ENCODE results near the gene KLC1. TPM values are rescaled to one million over a fixed set of nuclear protein-coding genes. Genes with fewer than 3 reads are reported as not detected.
"Not testable (repeated sequence)": the region's sequence is repeated elsewhere in the genome, so short reads cannot be mapped to it uniquely, and the experiment has no call there.

Gene KLC1
- total RNA-seq, 1 experiment from 2014 or later, result 306 TPM

DNA sequence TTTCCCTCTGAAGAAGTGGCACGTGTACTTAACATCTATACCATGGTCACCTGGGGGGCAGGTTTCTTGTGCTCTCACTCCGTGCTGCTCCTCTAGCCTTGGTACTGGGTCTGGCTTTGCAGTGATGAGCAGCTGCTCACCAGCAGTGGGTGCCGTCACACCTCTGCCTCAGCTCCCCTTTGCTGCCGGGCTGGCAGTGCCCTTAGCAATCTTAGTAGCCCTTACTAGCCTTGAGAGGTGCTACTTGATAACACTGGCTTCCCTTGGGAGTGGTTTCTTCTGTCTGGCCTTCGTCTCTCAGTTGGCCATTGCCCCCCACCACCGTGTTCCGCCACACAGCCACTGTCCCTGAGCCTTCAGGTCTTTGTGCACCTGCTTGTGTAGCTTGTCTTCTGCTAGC lies 22.6 kb downstream of the KLC1 start:
- POLR2A ChIA-PET (ENCODE audit: unreplicated experiment), result interaction anchor here (0.6 kb wide), 1 partner anchor 64 kb away, joined by 3 read pairs; the partner anchor contains the start of gene XRCC3
- Histone ChIP-seq H3K9ac (ENCODE audit: low read length) (no peak overlapping the region), H3K27me3 (ENCODE audit: low read length) (no peaks in the 10 kb centered on the region), H3K4me2 (ENCODE audit: low read length) (no peak overlapping the region), H3K4me3 (ENCODE audit: low read length) (no peak overlapping the region), H2AFZ (ENCODE audit: low read length) (no peak overlapping the region), H3K9me3 (ENCODE audit: low read length) (no peaks in the 10 kb centered on the region), H3K36me3 (ENCODE audit: low read depth, low read length) (peaks cover 35% of the 10 kb centered on the region), H4K20me1 (ENCODE audit: low read length) (peaks cover 55% of the 10 kb centered on the region), H3K9me2 (replicated peaks; ENCODE audit: low read length) (no peaks in the 10 kb centered on the region), H3F3A (ENCODE audit: low read length, unreplicated experiment) (no peaks in the 10 kb centered on the region), H3K27ac (ENCODE audit: low read length) (no peak overlapping the region), H3K4me1 (ENCODE audit: insufficient read depth, low read length) (no peaks in the 10 kb centered on the region), H3K79me2 (ENCODE audit: low read length) (peaks cover 93% of the 10 kb centered on the region)
- BruUV-seq (replicated peaks), result no TSS peak
- TF ChIP-seq, protein P1, sequence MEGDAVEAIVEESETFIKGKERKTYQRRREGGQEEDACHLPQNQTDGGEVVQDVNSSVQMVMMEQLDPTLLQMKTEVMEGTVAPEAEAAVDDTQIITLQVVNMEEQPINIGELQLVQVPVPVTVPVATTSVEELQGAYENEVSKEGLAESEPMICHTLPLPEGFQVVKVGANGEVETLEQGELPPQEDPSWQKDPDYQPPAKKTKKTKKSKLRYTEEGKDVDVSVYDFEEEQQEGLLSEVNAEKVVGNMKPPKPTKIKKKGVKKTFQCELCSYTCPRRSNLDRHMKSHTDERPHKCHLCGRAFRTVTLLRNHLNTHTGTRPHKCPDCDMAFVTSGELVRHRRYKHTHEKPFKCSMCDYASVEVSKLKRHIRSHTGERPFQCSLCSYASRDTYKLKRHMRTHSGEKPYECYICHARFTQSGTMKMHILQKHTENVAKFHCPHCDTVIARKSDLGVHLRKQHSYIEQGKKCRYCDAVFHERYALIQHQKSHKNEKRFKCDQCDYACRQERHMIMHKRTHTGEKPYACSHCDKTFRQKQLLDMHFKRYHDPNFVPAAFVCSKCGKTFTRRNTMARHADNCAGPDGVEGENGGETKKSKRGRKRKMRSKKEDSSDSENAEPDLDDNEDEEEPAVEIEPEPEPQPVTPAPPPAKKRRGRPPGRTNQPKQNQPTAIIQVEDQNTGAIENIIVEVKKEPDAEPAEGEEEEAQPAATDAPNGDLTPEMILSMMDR (conservative IDR thresholded peaks at IDR 0.05; ENCODE audit: low read depth, low read length), result no peak
- no peak for TF ChIP-seq EZH2 (IDR thresholded peaks at IDR 0.05; ENCODE audit: low read length, unreplicated experiment)
- TF ChIP-seq EZH2phosphoT487 (IDR thresholded peaks at IDR 0.05; ENCODE audit: borderline replicate concordance, low read length), result no peak
- CTCF ChIA-PET, result no interaction called here
- intact Hi-C loops (cut with micrococcal nuclease), result no loop called here
- no peak for ATAC-seq
- DNase-seq, result no peak

DNA sequence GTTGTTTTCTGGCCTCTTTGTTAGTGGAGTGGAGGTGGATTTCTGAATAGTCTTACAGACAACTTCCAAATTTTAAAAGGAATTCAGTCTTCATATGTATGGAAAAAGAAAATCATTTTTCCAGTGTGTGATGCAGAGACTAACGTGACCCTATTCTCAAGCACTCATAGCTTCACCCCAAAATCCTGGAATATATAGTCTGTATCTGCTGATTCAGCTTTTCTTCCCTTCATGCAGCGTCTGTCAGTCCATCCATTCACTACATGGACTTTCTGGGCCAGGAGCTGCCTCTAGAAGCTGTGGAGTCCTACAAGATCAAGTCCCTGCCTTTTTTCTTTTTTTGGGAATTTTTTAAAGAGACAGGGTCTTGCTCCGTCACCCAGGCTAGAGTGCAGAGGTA lies 23.8 kb downstream of the KLC1 start:
- TF ChIP-seq, protein P1 (conservative IDR thresholded peaks at IDR 0.05; ENCODE audit: low read depth, low read length), result no peak
- TF ChIP-seq EZH2phosphoT487 (IDR thresholded peaks at IDR 0.05; ENCODE audit: borderline replicate concordance, low read length) (no peak), EZH2 (IDR thresholded peaks at IDR 0.05; ENCODE audit: low read length, unreplicated experiment) (no peak)
- DNase-seq (no peak), ATAC-seq (no peak)
- Histone ChIP-seq H3K36me3 (ENCODE audit: low read depth, low read length) (peaks cover 48% of the 10 kb centered on the region), H4K20me1 (ENCODE audit: low read length) (peaks cover 51% of the 10 kb centered on the region), H2AFZ (ENCODE audit: low read length) (no peak overlapping the region), H3K9me3 (ENCODE audit: low read length) (no peaks in the 10 kb centered on the region), H3K4me2 (ENCODE audit: low read length) (no peak overlapping the region), H3K9me2 (replicated peaks; ENCODE audit: low read length) (no peaks in the 10 kb centered on the region), H3K9ac (ENCODE audit: low read length) (no peak overlapping the region), H3K79me2 (ENCODE audit: low read length) (peaks cover 84% of the 10 kb centered on the region), H3K27me3 (ENCODE audit: low read length) (no peaks in the 10 kb centered on the region), H3K4me3 (ENCODE audit: low read length) (no peak overlapping the region), H3K4me1 (ENCODE audit: insufficient read depth, low read length) (no peaks in the 10 kb centered on the region), H3F3A (ENCODE audit: low read length, unreplicated experiment) (no peaks in the 10 kb centered on the region), H3K27ac (ENCODE audit: low read length) (no peak overlapping the region)
- CTCF ChIA-PET, result no interaction called here
- POLR2A ChIA-PET (ENCODE audit: unreplicated experiment), result no interaction called here
- intact Hi-C loops (cut with micrococcal nuclease), result no loop called here
- BruUV-seq (replicated peaks), result no TSS peak

DNA sequence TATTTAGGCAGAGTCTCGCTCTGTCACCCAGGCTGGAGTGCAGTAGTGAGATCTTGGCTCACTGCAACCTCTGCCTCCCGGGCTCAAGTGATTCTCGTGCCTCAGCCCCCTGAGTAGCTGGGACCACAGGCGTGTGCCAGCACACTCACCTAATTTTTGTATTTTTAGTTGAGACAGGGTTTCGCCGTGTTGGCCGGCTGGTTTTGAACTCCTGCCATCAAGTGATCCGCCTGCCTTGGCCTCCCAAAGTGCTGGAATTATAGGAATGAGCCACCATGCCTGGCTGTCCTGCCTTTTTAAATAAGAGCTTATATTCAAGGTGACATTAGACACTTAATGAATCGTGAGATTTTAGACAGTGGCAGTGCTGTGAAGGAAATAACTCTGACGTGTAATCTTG lies 24.3 kb downstream of the KLC1 start:
- Histone ChIP-seq H4K20me1 (ENCODE audit: low read length) (peaks cover 48% of the 10 kb centered on the region), H3K79me2 (ENCODE audit: low read length) (peaks cover 82% of the 10 kb centered on the region), H3K36me3 (ENCODE audit: low read depth, low read length) (peaks cover 48% of the 10 kb centered on the region)
- H2AFZ ChIP-seq (ENCODE audit: low read length); H3K9me2 ChIP-seq (replicated peaks; ENCODE audit: low read length); intact Hi-C loops (cut with micrococcal nuclease); CTCF ChIA-PET; H3K4me3 ChIP-seq (ENCODE audit: low read length); H3K9ac ChIP-seq (ENCODE audit: low read length); BruUV-seq (replicated peaks); H3K4me2 ChIP-seq (ENCODE audit: low read length); ATAC-seq; H3F3A ChIP-seq (ENCODE audit: low read length, unreplicated experiment); H3K27ac ChIP-seq (ENCODE audit: low read length); POLR2A ChIA-PET (ENCODE audit: unreplicated experiment); H3K9me3 ChIP-seq (ENCODE audit: low read length); H3K4me1 ChIP-seq (ENCODE audit: insufficient read depth, low read length); H3K27me3 ChIP-seq (ENCODE audit: low read length); DNase-seq: not testable (repeated sequence)

Data from PC-3 (cell line).